GM10266 (cell line): ENCODE measurements around the gene PHACTR1.
"Not testable (repeated sequence)": the region's sequence is repeated elsewhere in the genome, so short reads cannot be mapped to it uniquely, and the experiment has no call there.

Experiments used
- DNase-seq: peaks from one replicate; pipeline ENCODE4 v3.0.0; 2012; ENCODE audit errors: extremely low spot score
- TF ChIP-seq, protein P1 (sequence below): IDR thresholded peaks from 2 replicates; pipeline ENCODE4 v1.5.1; 2012; ENCODE audit warnings: mild to moderate bottlenecking, low read depth; ENCODE audit not compliant: control insufficient read depth, insufficient read depth; ENCODE audit errors: missing control alignments

Gene PHACTR1

GRCh38 chr6:12719017-12719416 lies 2.5 kb downstream of the PHACTR1 start:
- no peak for DNase-seq
- TF ChIP-seq, protein P1, sequence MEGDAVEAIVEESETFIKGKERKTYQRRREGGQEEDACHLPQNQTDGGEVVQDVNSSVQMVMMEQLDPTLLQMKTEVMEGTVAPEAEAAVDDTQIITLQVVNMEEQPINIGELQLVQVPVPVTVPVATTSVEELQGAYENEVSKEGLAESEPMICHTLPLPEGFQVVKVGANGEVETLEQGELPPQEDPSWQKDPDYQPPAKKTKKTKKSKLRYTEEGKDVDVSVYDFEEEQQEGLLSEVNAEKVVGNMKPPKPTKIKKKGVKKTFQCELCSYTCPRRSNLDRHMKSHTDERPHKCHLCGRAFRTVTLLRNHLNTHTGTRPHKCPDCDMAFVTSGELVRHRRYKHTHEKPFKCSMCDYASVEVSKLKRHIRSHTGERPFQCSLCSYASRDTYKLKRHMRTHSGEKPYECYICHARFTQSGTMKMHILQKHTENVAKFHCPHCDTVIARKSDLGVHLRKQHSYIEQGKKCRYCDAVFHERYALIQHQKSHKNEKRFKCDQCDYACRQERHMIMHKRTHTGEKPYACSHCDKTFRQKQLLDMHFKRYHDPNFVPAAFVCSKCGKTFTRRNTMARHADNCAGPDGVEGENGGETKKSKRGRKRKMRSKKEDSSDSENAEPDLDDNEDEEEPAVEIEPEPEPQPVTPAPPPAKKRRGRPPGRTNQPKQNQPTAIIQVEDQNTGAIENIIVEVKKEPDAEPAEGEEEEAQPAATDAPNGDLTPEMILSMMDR = no peak

DNA sequence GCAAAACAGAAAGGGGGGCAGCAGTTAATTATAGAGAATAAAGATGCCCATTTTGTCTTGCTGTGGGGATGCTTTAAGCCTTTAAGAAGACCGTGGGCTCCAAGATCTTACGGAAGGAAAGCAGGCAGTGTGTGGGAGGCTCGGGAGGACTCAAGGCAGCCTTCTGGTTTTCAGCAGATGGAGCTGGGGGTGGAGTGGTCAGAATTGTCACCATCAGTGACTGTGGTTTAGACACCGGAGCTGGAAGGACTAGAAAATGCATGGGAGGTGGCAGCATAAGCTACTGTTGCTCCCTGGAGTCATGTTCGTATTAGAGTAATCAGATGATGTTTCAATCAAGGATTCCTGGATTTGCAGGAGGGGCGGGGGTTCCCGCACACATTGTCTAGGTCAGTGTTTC lies 3.7 kb downstream of the PHACTR1 start:
- TF ChIP-seq, protein P1 = no peak

DNA sequence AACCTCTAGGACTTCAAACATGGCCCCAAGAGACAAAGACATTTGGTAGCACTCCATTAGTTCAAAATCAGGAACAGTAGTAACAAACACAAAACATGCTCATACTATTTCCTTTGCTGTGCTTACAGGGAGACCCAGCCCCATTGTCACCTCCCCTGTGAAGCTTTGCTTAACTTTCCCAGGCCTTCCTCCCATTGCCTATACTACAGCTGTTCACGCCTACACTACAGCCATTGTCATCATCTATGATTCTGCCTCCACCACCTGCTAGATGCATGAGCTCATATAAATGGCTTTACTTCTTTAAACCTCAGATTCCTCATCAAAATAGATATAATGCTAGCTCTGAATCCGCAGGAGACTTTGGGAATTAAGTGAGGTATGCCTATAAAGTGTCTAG lies 8.7 kb downstream of the PHACTR1 start:
- TF ChIP-seq, protein P1 = no peak
- DNase-seq = no peak

More for the DNA sequence above, 3.7 kb downstream of the PHACTR1 start:
- DNase-seq = no peak

- no peak for DNase-seq
- TF ChIP-seq, protein P1 = no peak
These were observed 12.9 kb downstream of the PHACTR1 start for GRCh38 chr6:12729467-12729866.

DNA sequence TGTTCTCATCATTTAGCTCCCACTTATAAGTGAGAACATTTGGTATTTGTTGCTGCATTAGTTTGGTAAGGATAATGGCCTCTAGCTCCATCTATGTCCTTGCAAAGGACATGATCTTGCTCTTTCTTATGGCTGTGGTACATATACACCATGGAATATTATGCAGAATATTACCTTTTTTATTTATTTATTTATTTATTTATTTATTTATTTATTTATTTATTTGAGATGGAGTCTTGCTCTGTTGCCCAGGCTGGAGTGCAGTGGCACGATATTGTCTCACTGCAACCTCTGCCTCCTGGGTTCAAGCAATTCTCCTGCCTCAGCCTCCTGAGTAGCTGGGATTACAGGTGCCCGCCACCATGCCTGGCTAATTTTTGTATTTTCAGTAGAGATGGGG lies 14.2 kb downstream of the PHACTR1 start:
- not testable (repeated sequence) for DNase-seq

DNA sequence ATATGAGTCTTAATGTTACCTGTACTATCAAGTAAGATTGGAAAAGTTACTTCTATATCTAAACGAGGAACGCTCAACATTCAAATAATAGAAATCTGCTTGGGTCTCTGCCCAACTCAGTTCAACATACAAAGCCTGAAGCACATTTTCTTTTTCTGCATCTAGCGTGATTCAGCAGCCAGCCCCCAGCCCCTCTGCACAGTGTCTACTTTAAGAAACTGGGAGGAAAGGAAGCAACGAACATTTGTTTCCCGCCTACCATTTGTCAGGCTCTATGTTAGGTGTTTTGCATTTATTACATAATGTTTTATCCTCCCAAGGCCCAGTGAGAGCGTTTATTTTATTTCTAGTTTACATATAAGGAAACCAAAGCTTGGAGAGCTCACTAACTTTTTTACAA lies 17.3 kb downstream of the PHACTR1 start:
- TF ChIP-seq, protein P1 = no peak
- DNase-seq = no peak

- TF ChIP-seq, protein P1 = no peak
- DNase-seq = no peak
These were observed 19.2 kb downstream of the PHACTR1 start for GRCh38 chr6:12735786-12736185.

GRCh38 chr6:12748411-12748810 lies 31.8 kb downstream of the PHACTR1 start:
- no peak for DNase-seq
- TF ChIP-seq, protein P1 = no peak
